K562 (cell line): Measurements from ENCODE around the gene CCDC34. TPM values are rescaled to one million over a fixed set of nuclear protein-coding genes. Genes with fewer than 3 reads are reported as not detected.

Experiments used
- BMI1 ChIP-seq: fragments of 150-350 bp; IDR thresholded peaks from 2 replicates; pipeline ENCODE4 v1.6.1; 2014; ENCODE audit warnings: low read length
- CEBPB ChIP-seq: fragments of 450-650 bp; IDR thresholded peaks from 2 replicates; pipeline ENCODE4 v1.6.1; 2016; ENCODE audit warnings: missing genetic modification characterization, missing compliant biosample characterization
- CSDE1 ChIP-seq, 2 experiments: fragments of 450-650 bp; IDR thresholded peaks; 2 replicates each; pipeline ENCODE4 v1.6.1; 2016; ENCODE audit warnings: mild to moderate bottlenecking in 1 of 2
- CXXC5 ChIP-seq: fragments of 250-450 bp; sonication (Bioruptor Pico); IDR thresholded peaks from 2 replicates; pipeline ENCODE4 v1.8.0; 2022; ENCODE audit warnings: inconsistent platforms, mild to moderate bottlenecking, moderate library complexity
- E2F5 ChIP-seq: sonication (generic); formaldehyde crosslinking; IDR thresholded peaks from 2 replicates; pipeline ENCODE4 v1.8.0; 2022; ENCODE audit warnings: mild to moderate bottlenecking, missing genetic modification reagents
- IRF2 ChIP-seq: sonication (generic); formaldehyde crosslinking; IDR thresholded peaks from 2 replicates; pipeline ENCODE4 v1.8.1; 2022; ENCODE audit warnings: mild to moderate bottlenecking, missing genetic modification reagents
- KAT8 ChIP-seq: fragments of 450-650 bp; IDR thresholded peaks from 2 replicates; pipeline ENCODE4 v1.6.1; 2016; ENCODE audit warnings: low read depth, mild to moderate bottlenecking
- MED1 ChIP-seq: sonication (generic); formaldehyde crosslinking; IDR thresholded peaks from 2 replicates; pipeline ENCODE4 v1.8.1; 2023; ENCODE audit warnings: missing genetic modification reagents, borderline replicate concordance
- NKRF ChIP-seq: fragments of 450-650 bp; IDR thresholded peaks from 2 replicates; pipeline ENCODE4 v1.6.1; 2016; ENCODE audit warnings: borderline replicate concordance
- NR4A1 ChIP-seq, 2 experiments: fragments of 250-450 bp in 1 of 2; fragments of 450-650 bp in 1 of 2; sonication (Bioruptor Pico) in 1 of 2; IDR thresholded peaks; 2 replicates each; pipeline versions ENCODE4 v1.4.0 to v1.6.1; 2016 to 2020; ENCODE audit warnings: mild to moderate bottlenecking in 2 of 2, missing compliant biosample characterization in 1 of 2, missing genetic modification characterization in 1 of 2, moderate library complexity in 1 of 2
- POLR2A ChIP-seq: fragments of 450-650 bp; conservative IDR thresholded peaks from 2 replicates; pipeline ENCODE4 v1.6.1; 2016
- RBM15 ChIP-seq: fragments of 200-400 bp; formaldehyde crosslinking; IDR thresholded peaks from 2 replicates; pipeline ENCODE4 v1.6.1; 2018; ENCODE audit warnings: mild to moderate bottlenecking, low read length, moderate library complexity; ENCODE audit not compliant: insufficient read depth
- SIN3B ChIP-seq: fragments of 450-650 bp; IDR thresholded peaks from 2 replicates; pipeline ENCODE4 v1.6.1; 2017; ENCODE audit warnings: low read depth, mild to moderate bottlenecking, moderate library complexity
- ZBTB26 ChIP-seq: fragments of 450-650 bp; formaldehyde crosslinking; IDR thresholded peaks from 2 replicates; pipeline ENCODE4 v1.4.0; 2022; ENCODE audit warnings: missing genetic modification characterization
- ZFP91 ChIP-seq: sonication (generic); formaldehyde crosslinking; IDR thresholded peaks from 2 replicates; pipeline ENCODE4 v1.8.0; 2022; ENCODE audit warnings: mild to moderate bottlenecking, missing genetic modification reagents
- ZNF124 ChIP-seq: sonication (generic); formaldehyde crosslinking; IDR thresholded peaks from 2 replicates; pipeline ENCODE4 v1.8.1; 2022; ENCODE audit warnings: missing genetic modification reagents
- ZNF609 ChIP-seq: sonication (generic); formaldehyde crosslinking; IDR thresholded peaks from 2 replicates; pipeline ENCODE4 v1.8.1; 2023; ENCODE audit warnings: missing genetic modification reagents, mild to moderate bottlenecking, borderline replicate concordance
- polyA plus RNA-seq, 8 experiments: library from polyadenylated mRNA; depleted of rRNA in 4 of 8; stranded (reverse) in 5 of 8; unstranded in 3 of 8; fragments of >200 nt; fragmentation: Nextera tagmentation in 2 of 8; fragmentation: Illumina TruSeq in 1 of 8; extraction: Ambion mirVana in 2 of 8; extraction: Trizol in 1 of 8; gene quantifications; 2 replicates each; pipeline versions ENCODE4 v1.2.1 to v1.2.3, GENCODE V29; 2011 to 2014; ENCODE audit warnings: inconsistent platforms in 1 of 8, missing spikeins in 1 of 8
- total RNA-seq, 7 experiments: library from RNA; depleted of rRNA in 6 of 7; stranded (reverse); fragments of >200 nt in 6 of 7; fragmentation: Illumina TruSeq in 2 of 7; extraction: Trizol in 2 of 7; gene quantifications; 2 replicates each; pipeline versions ENCODE4 v1.2.1 to v1.2.3, GENCODE V29; 2011 to 2021; ENCODE audit warnings: low replicate concordance in 1 of 7

Gene CCDC34
- total and polyA plus RNA-seq, 9 of the 15 experiments (the other 6 are each of a cell fraction or from before 2014, with no cell fraction given), result 6.2 to 42.0 (median 15.7) TPM

- TF ChIP-seq ZFP91 (CRISPR knock-in tag), result no peak
- no peak for TF ChIP-seq CEBPB (tag)
- peak; percentile 95 for TF ChIP-seq NKRF
- peak; percentile 95 for TF ChIP-seq BMI1
- TF ChIP-seq ZBTB26 (CRISPR knock-in tag), result no peak
- TF ChIP-seq POLR2A, result peak; percentile 73
- TF ChIP-seq CSDE1 (IDR thresholded peaks at IDR 0.05), result peak in 1 of 2 experiments; percentile 95; a peak in 2 of 4 replicates
- no peak for TF ChIP-seq ZNF609 (CRISPR knock-in tag)
- TF ChIP-seq IRF2, result no peak
- TF ChIP-seq E2F5 (CRISPR knock-in tag), result peak; percentile 72; the same call in 1 of the 2 replicates
- no peak for TF ChIP-seq ZNF124 (CRISPR knock-in tag)
- peak; percentile 89 for TF ChIP-seq CXXC5 (CRISPR knock-in tag)
- TF ChIP-seq MED1, result no peak
- TF ChIP-seq KAT8, result no peak
- TF ChIP-seq NR4A1 (CRISPR knock-in tag; IDR thresholded peaks at IDR 0.05), result no peak
- peak; percentile 51; the same call in 1 of the 2 replicates for TF ChIP-seq NR4A1 (tag; IDR thresholded peaks at IDR 0.05)
- 0 out of 2 replicates have a peak, but pooled peaks have one; percentile 33 for TF ChIP-seq SIN3B
- no peak for TF ChIP-seq RBM15
Observed at GRCh38 chr11:27362749-27363575, at the start of gene CCDC34 (continued).
